ENCODE data around the gene XRRA1. TPM values are rescaled to one million over a fixed set of nuclear protein-coding genes. Genes with fewer than 3 reads are reported as not detected.

XRRA1 gene
- total and polyA plus RNA-seq, 2 of the 13 experiments (the other 11 are each of a cell fraction or from before 2014, with no cell fraction given): 7.6 to 10.5 TPM

GRCh38 chr11:74948898-74949752 lies at the start of gene XRRA1, which contains the start of gene SPCS2 (continued):
- TF ChIP-seq SP4 (CRISPR knock-in tag; IDR thresholded peaks at IDR 0.05): peak; percentile 64
- TF ChIP-seq NFIC (IDR thresholded peaks at IDR 0.05; ENCODE audit: low read length): no peak
- TF ChIP-seq ARID5B (CRISPR knock-in tag; IDR thresholded peaks at IDR 0.05): peak; percentile 62
- peak; percentile 90 for TF ChIP-seq NFYB (CRISPR knock-in tag; IDR thresholded peaks at IDR 0.05)
- TF ChIP-seq ZNF446 (CRISPR knock-in tag; IDR thresholded peaks at IDR 0.05): peak; percentile 62; the same call in 1 of the 2 replicates
- peak; percentile 42; the same call in 1 of the 2 replicates for TF ChIP-seq SALL2 (CRISPR knock-in tag; IDR thresholded peaks at IDR 0.05)
- peak; percentile 39; the same call in 1 of the 2 replicates for TF ChIP-seq ZBTB25 (CRISPR knock-in tag; IDR thresholded peaks at IDR 0.05)
- TF ChIP-seq ZNF276 (CRISPR knock-in tag; IDR thresholded peaks at IDR 0.05; ENCODE audit: low read depth): 0 out of 2 replicates have a peak, but pooled peaks have one; percentile 53
- no peak; the same call in 1 of the 2 replicates for TF ChIP-seq TSC22D2 (CRISPR knock-in tag; IDR thresholded peaks at IDR 0.05; ENCODE audit: borderline replicate concordance)
- peak; percentile 96 for TF ChIP-seq REPIN1 (CRISPR knock-in tag; IDR thresholded peaks at IDR 0.05; ENCODE audit: borderline replicate concordance, low read depth)
